Naive thymus-derived CD4-positive, alpha-beta T cell (primary cell): Measurements from ENCODE around the gene PIK3R4. TPM values are rescaled to one million over a fixed set of nuclear protein-coding genes. Genes with fewer than 3 reads are reported as not detected.
A peak's percentile ranks its signal among the peaks of the same experiment; 100 is the strongest.

ENCODE experiments used
- ATAC-seq: fragments of 150-1000 bp; cut with Tn5 transposase; 2 replicates; pipeline ENCODE4 v1.10.0; 2021; ENCODE audit warnings: mild to moderate bottlenecking, moderate library complexity
- CTCF ChIA-PET: fragments of 350-600 bp; sonication (Branson Sonifier 250); formaldehyde crosslinking; loops from one replicate; lab custom pipeline; 2021; ENCODE audit warnings: antibody characterized with exemption; lab: Charles Lee
- POLR2A ChIA-PET: fragments of 350-600 bp; sonication (Branson Sonifier 250); formaldehyde crosslinking; loops from one replicate; lab custom pipeline; 2021; ENCODE audit warnings: antibody characterized with exemption, inconsistent platforms; lab: Charles Lee
- DNase-seq, 9 donors: peaks; one replicate each; pipeline versions ENCODE4 v3.0.0 to v3.0.0-alpha.2; 2020 to 2022; ENCODE audit warnings: mixed read lengths in 1 of 9
- H3K27ac ChIP-seq: one replicate; pipeline ENCODE4 v1.7.0; 2013; ENCODE audit warnings: mild to moderate bottlenecking, low read depth, low read length, moderate library complexity
- H3K27me3 ChIP-seq, 2 donors: one replicate each; pipeline ENCODE4 v1.7.0; 2013; ENCODE audit warnings: low read length in 2 of 2, mild to moderate bottlenecking in 2 of 2, moderate library complexity in 2 of 2; ENCODE audit not compliant: control insufficient read depth in 2 of 2, insufficient read depth in 2 of 2
- H3K36me3 ChIP-seq, 3 experiments: 1 replicate in 2 of 3; 2 replicates in 1 of 3; pipeline ENCODE4 v1.7.0; 2013; ENCODE audit warnings: low read length in 3 of 3, mild to moderate bottlenecking in 3 of 3, moderate library complexity in 1 of 3; ENCODE audit not compliant: insufficient read depth in 3 of 3, control insufficient read depth in 2 of 3
- H3K4me1 ChIP-seq, 2 donors: one replicate each; pipeline ENCODE4 v1.7.0; 2013; ENCODE audit warnings: low read length in 2 of 2, mild to moderate bottlenecking in 2 of 2, moderate library complexity in 1 of 2; ENCODE audit not compliant: control insufficient read depth in 2 of 2, insufficient read depth in 2 of 2
- H3K4me3 ChIP-seq: 2 replicates; pipeline ENCODE4 v1.7.0; 2013; ENCODE audit warnings: mild to moderate bottlenecking, low read length
- H3K9me3 ChIP-seq, 3 experiments: 1 replicate in 2 of 3; 2 replicates in 1 of 3; pipeline ENCODE4 v1.7.0; 2013; ENCODE audit warnings: low read length in 3 of 3; ENCODE audit not compliant: control insufficient read depth in 2 of 3
- H3K27ac Mint-ChIP-seq, 9 donors: one replicate each; pipeline ENCODE4 v1.8.0; 2020 to 2022; ENCODE audit warnings: mixed read lengths in 9 of 9, mild to moderate bottlenecking in 8 of 9, moderate library complexity in 5 of 9, inconsistent platforms in 2 of 9
- H3K27me3 Mint-ChIP-seq, 5 donors: one replicate each; pipeline ENCODE4 v1.8.0; 2021 to 2022; ENCODE audit warnings: mixed read lengths in 5 of 5, mild to moderate bottlenecking in 1 of 5
- H3K36me3 Mint-ChIP-seq, 5 donors: one replicate each; pipeline ENCODE4 v1.8.0; 2020 to 2022; ENCODE audit warnings: mixed read lengths in 5 of 5, mild to moderate bottlenecking in 3 of 5, inconsistent platforms in 1 of 5
- H3K4me1 Mint-ChIP-seq, 7 donors: one replicate each; pipeline ENCODE4 v1.8.0; 2020 to 2022; ENCODE audit warnings: mixed read lengths in 7 of 7, mild to moderate bottlenecking in 3 of 7, inconsistent platforms in 1 of 7
- H3K4me3 Mint-ChIP-seq, 10 donors: one replicate each; pipeline ENCODE4 v1.8.0; 2020 to 2022; ENCODE audit warnings: mild to moderate bottlenecking in 10 of 10, mixed read lengths in 10 of 10, moderate library complexity in 6 of 10, inconsistent platforms in 2 of 10
- H3K9me3 Mint-ChIP-seq, 11 donors: one replicate each; pipeline ENCODE4 v1.8.0; 2020 to 2022; ENCODE audit warnings: mixed read lengths in 11 of 11, mild to moderate bottlenecking in 4 of 11, inconsistent platforms in 1 of 11, moderate library complexity in 1 of 11
- intact Hi-C, 2 donors: fragments of 100-400 bp; cut with micrococcal nuclease; formaldehyde crosslinking; loops; one replicate each; pipeline ENCODE4 v1.15.1; 2023
- polyA plus RNA-seq, 2 donors: library from polyadenylated mRNA; unstranded; fragments of 300-500 nt; fragmentation: Illumina TruSeq; gene quantifications; one replicate each; pipeline ENCODE4 v1.2.3, GENCODE V29; 2021
- total RNA-seq, 6 experiments: library from RNA in 5 of 6; stranded (reverse) in 5 of 6; gene quantifications; 1 replicate in 5 of 6; 2 replicates in 1 of 6; pipeline ENCODE4 v1.2.3 and lab custom pipeline; 2021 to 2026

PIK3R4 gene
- total and polyA plus RNA-seq, 7 experiments from 2014 or later, result 15.5 to 47.5 (median 27.5) TPM

GRCh38 chr3:130671545-130672312, 74.9 kb downstream of the PIK3R4 start:
- no peaks in the 10 kb centered on the region for H3K4me1 ChIP-seq
- H3K9me3 ChIP-seq, result no peaks in the 10 kb centered on the region
- no peak overlapping the region for H3K27ac Mint-ChIP-seq
- H3K36me3 ChIP-seq, result peaks cover 0 to 14% (median 0%) of the 10 kb centered on the region in 3 experiments
- H3K27me3 ChIP-seq, result no peaks in the 10 kb centered on the region
- POLR2A ChIA-PET, result no interaction called here
- no peak overlapping the region for H3K4me3 ChIP-seq
- CTCF ChIA-PET, result no interaction called here
- DNase-seq (no peak), ATAC-seq (no peak)
- H3K4me1 Mint-ChIP-seq, result no peaks in the 10 kb centered on the region
- H3K27me3 Mint-ChIP-seq, result no peaks in the 10 kb centered on the region
- H3K27ac ChIP-seq, result no peak overlapping the region
- peaks cover 9 to 48% (median 37%) of the 10 kb centered on the region in 5 donors for H3K36me3 Mint-ChIP-seq
- intact Hi-C loops, result no loop called here
- H3K4me3 Mint-ChIP-seq, result no peak overlapping the region
- no peaks in the 10 kb centered on the region for H3K9me3 Mint-ChIP-seq

GRCh38 chr3:130669740-130670139, 76.9 kb downstream of the PIK3R4 start:
- H3K4me3 ChIP-seq, result no peak overlapping the region
- Mint-ChIP-seq H3K4me3 (no peak overlapping the region), H3K27me3 (no peaks in the 10 kb centered on the region), H3K4me1 (peaks cover 0 to 4% (median 0%) of the 10 kb centered on the region in 7 donors), H3K27ac (peak overlapping the region in 1 of 9 donors; percentile 14), H3K36me3 (peaks cover 8 to 39% (median 32%) of the 10 kb centered on the region in 5 donors), H3K9me3 (no peaks in the 10 kb centered on the region)
- intact Hi-C loops, result no loop called here
- H3K9me3 ChIP-seq, result no peaks in the 10 kb centered on the region
- H3K27ac ChIP-seq, result no peak overlapping the region
- ATAC-seq (no peak), DNase-seq (no peak)
- no peaks in the 10 kb centered on the region for H3K27me3 ChIP-seq
- ChIA-PET POLR2A (no interaction called here), CTCF (no interaction called here)
- H3K36me3 ChIP-seq, result peaks cover 0 to 9% (median 0%) of the 10 kb centered on the region in 3 experiments
- H3K4me1 ChIP-seq, result no peaks in the 10 kb centered on the region

- ChIA-PET CTCF (no interaction called here), POLR2A (no interaction called here)
- Histone ChIP-seq H3K4me3 (no peak overlapping the region), H3K27ac (no peak overlapping the region), H3K9me3 (no peaks in the 10 kb centered on the region), H3K4me1 (no peaks in the 10 kb centered on the region), H3K27me3 (no peaks in the 10 kb centered on the region), H3K36me3 (no peaks in the 10 kb centered on the region)
- Mint-ChIP-seq H3K27me3 (no peaks in the 10 kb centered on the region), H3K4me3 (no peak overlapping the region), H3K27ac (no peak overlapping the region), H3K36me3 (peaks cover 4 to 25% (median 17%) of the 10 kb centered on the region in 5 donors), H3K9me3 (no peaks in the 10 kb centered on the region), H3K4me1 (peaks cover 0 to 4% (median 0%) of the 10 kb centered on the region in 7 donors)
- ATAC-seq (no peak), DNase-seq (no peak)
- intact Hi-C loops, result no loop called here
These were observed 83.5 kb downstream of the PIK3R4 start for GRCh38 chr3:130663092-130663491.

GRCh38 chr3:130662501-130662996, 84.1 kb downstream of the PIK3R4 start:
- Histone ChIP-seq H3K27me3 (no peaks in the 10 kb centered on the region), H3K36me3 (no peaks in the 10 kb centered on the region), H3K27ac (no peak overlapping the region), H3K4me3 (no peak overlapping the region), H3K9me3 (no peaks in the 10 kb centered on the region), H3K4me1 (no peaks in the 10 kb centered on the region)
- H3K4me3 Mint-ChIP-seq, result no peak overlapping the region
- H3K27ac Mint-ChIP-seq, result no peak overlapping the region
- H3K4me1 Mint-ChIP-seq, result peaks cover 0 to 4% (median 0%) of the 10 kb centered on the region in 7 donors
- no peak for DNase-seq
- H3K36me3 Mint-ChIP-seq, result peaks cover 4 to 28% (median 21%) of the 10 kb centered on the region in 5 donors
- H3K9me3 Mint-ChIP-seq, result no peaks in the 10 kb centered on the region
- H3K27me3 Mint-ChIP-seq, result no peaks in the 10 kb centered on the region
- no peak for ATAC-seq
- intact Hi-C loops, result no loop called here
- ChIA-PET POLR2A (no interaction called here), CTCF (no interaction called here)

- H3K9me3 Mint-ChIP-seq, result no peaks in the 10 kb centered on the region
These were observed 85.3 kb downstream of the PIK3R4 start for GRCh38 chr3:130661140-130661891.

GRCh38 chr3:130659911-130660310, 86.7 kb downstream of the PIK3R4 start:
- H3K9me3 ChIP-seq, result no peaks in the 10 kb centered on the region
- no peak overlapping the region for H3K4me3 ChIP-seq
- no peak overlapping the region for H3K4me3 Mint-ChIP-seq
- H3K27ac Mint-ChIP-seq, result no peak overlapping the region
- DNase-seq, result no peak
- H3K27me3 ChIP-seq, result no peaks in the 10 kb centered on the region
- H3K4me1 Mint-ChIP-seq, result no peaks in the 10 kb centered on the region
- ChIA-PET CTCF (no interaction called here), POLR2A (no interaction called here)
- intact Hi-C loops, result no loop called here
- H3K4me1 ChIP-seq, result no peaks in the 10 kb centered on the region
- H3K27ac ChIP-seq, result no peak overlapping the region
- H3K36me3 ChIP-seq, result no peaks in the 10 kb centered on the region
- peaks cover 4 to 26% (median 15%) of the 10 kb centered on the region in 5 donors for H3K36me3 Mint-ChIP-seq
- no peak for ATAC-seq
- no peaks in the 10 kb centered on the region for H3K9me3 Mint-ChIP-seq
- no peaks in the 10 kb centered on the region for H3K27me3 Mint-ChIP-seq

More at GRCh38 chr3:130661140-130661891, 85.3 kb downstream of the PIK3R4 start:
- Mint-ChIP-seq H3K27me3 (no peaks in the 10 kb centered on the region), H3K4me3 (no peak overlapping the region), H3K27ac (no peak overlapping the region), H3K4me1 (peaks cover 0 to 4% (median 0%) of the 10 kb centered on the region in 7 donors), H3K36me3 (peaks cover 4 to 31% (median 17%) of the 10 kb centered on the region in 5 donors)
- CTCF ChIA-PET, result no interaction called here
- no peak overlapping the region for H3K27ac ChIP-seq
- no peaks in the 10 kb centered on the region for H3K36me3 ChIP-seq
- no peak for ATAC-seq
- intact Hi-C loops, result no loop called here
- no peaks in the 10 kb centered on the region for H3K27me3 ChIP-seq
- no peak for DNase-seq
- H3K4me3 ChIP-seq, result no peak overlapping the region
- POLR2A ChIA-PET, result no interaction called here
- H3K9me3 ChIP-seq, result no peaks in the 10 kb centered on the region
- no peaks in the 10 kb centered on the region for H3K4me1 ChIP-seq
